ENCODE results near the gene SNAI3. TPM values are rescaled to one million over a fixed set of nuclear protein-coding genes. Genes with fewer than 3 reads are reported as not detected.

SNAI3 gene
- total RNA-seq, 2 experiments from 2014 or later, result 14.4 to 15.0 TPM

DNA sequence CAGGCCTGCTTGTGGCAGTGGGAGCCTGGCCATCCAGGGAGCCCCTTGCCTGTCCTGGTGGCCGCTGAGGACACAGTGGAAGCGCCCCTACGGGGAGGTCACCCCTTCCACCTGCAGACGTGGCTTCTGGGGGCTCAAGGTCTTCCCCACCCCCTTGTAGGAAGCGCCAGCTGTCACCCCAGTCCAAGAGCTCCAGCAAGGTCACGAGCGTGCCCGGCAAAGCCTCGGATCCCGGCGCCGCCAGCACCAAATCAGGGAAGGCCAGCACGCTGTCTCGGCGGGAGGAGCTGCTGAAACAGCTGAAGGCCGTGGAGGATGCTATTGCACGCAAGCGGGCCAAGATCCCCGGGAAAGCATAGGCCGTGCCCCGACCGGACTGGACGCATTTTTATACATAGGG lies 55.4 kb downstream of the SNAI3 start:
- Mint-ChIP-seq H3K36me3 (peaks cover 2% of the 10 kb centered on the region), H3K4me3 (no peak overlapping the region)

GRCh38 chr16:88630433-88630832 lies 55.9 kb downstream of the SNAI3 start:
- Mint-ChIP-seq H3K27ac (no peak overlapping the region), H3K27me3 (no peaks in the 10 kb centered on the region), H3K4me1 (peaks cover 8% of the 10 kb centered on the region), H3K4me3 (no peak overlapping the region), H3K36me3 (peaks cover 3% of the 10 kb centered on the region), H3K9me3 (no peaks in the 10 kb centered on the region)
- no peak for DNase-seq
- POLR2A ChIA-PET, result no interaction called here
- ATAC-seq (ENCODE audit: low read depth), result no peak

More for the DNA sequence above, 55.4 kb downstream of the SNAI3 start:
- no peaks in the 10 kb centered on the region for H3K27me3 Mint-ChIP-seq
- H3K27ac Mint-ChIP-seq, result no peak overlapping the region
- ATAC-seq (ENCODE audit: low read depth) (no peak), DNase-seq (no peak)
- H3K4me1 Mint-ChIP-seq, result peaks cover 9% of the 10 kb centered on the region
- H3K9me3 Mint-ChIP-seq, result no peaks in the 10 kb centered on the region
- POLR2A ChIA-PET, result interaction anchor here (1.3 kb wide), 1 partner anchor 19 kb away, joined by 4 read pairs; no protein-coding TSS in a partner anchor

DNA sequence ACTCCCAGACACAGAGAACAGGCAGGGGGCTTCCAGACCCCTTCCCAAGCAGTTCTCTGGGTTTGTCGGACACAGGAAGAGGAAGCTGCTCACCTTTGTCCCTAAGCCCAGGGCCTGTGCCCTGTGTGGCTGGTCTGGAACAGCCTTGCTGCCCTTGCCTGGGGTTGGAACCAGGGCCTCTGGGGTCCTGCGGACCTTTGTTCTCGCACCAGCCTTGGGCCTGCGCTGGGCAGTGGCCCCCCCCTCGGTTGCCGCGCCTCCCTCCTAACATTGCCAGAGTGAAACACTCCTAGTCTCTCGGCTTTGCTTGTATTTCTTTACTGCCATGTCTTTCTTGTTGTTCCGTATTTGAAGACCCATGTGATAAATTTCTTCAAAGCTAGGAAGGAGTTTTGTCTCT lies 56.5 kb downstream of the SNAI3 start:
- Mint-ChIP-seq H3K27ac (no peak overlapping the region), H3K27me3 (no peaks in the 10 kb centered on the region), H3K4me1 (peaks cover 5% of the 10 kb centered on the region), H3K4me3 (no peak overlapping the region), H3K36me3 (peaks cover 3% of the 10 kb centered on the region), H3K9me3 (no peaks in the 10 kb centered on the region)
- DNase-seq (no peak), ATAC-seq (ENCODE audit: low read depth) (no peak)
- POLR2A ChIA-PET, result interaction anchor here (1.4 kb wide), 1 partner anchor 10 kb away, joined by 4 read pairs; no protein-coding TSS in a partner anchor

GRCh38 chr16:88628512-88628974 lies 57.8 kb downstream of the SNAI3 start:
- peaks cover 3% of the 10 kb centered on the region for H3K36me3 Mint-ChIP-seq
- no peak overlapping the region for H3K4me3 Mint-ChIP-seq
- POLR2A ChIA-PET, result interaction anchor here (1.4 kb wide), 1 partner anchor 9 kb away, joined by 4 read pairs; no protein-coding TSS in a partner anchor
- no peaks in the 10 kb centered on the region for H3K9me3 Mint-ChIP-seq
- ATAC-seq (ENCODE audit: low read depth) (no peak), DNase-seq (no peak)
- H3K27me3 Mint-ChIP-seq, result no peaks in the 10 kb centered on the region
- H3K27ac Mint-ChIP-seq, result no peak overlapping the region
- peaks cover 4% of the 10 kb centered on the region for H3K4me1 Mint-ChIP-seq

Small RNAs within 50 kb of the gene (microRNA-seq; reads per million reads assigned to microRNA genes)
- not detected for gene MIR4722

Other genes starting within 250 kb of the SNAI3 start
- 10 to 100 TPM; 19.0 to 19.2 TPM for gene ZFPM1, start 233.2 kb downstream of the SNAI3 start, total RNA-seq
- 10 to 100 TPM; 83.4 to 88.7 TPM for gene ZC3H18, start 116.1 kb downstream of the SNAI3 start, total RNA-seq
- under 1 TPM in 1 of 2 experiments, not detected in 1; 0.68 TPM for gene IL17C, start 47.9 kb downstream of the SNAI3 start, total RNA-seq
- gene CYBA, start 35.5 kb downstream of the SNAI3 start, total RNA-seq, result 100 to 1,000 TPM; 505 to 513 TPM
- 10 to 100 TPM; 80.7 to 84.2 TPM for gene MVD, start 23.4 kb downstream of the SNAI3 start, total RNA-seq
- 100 to 1,000 TPM; 227 to 229 TPM for gene RNF166, start 19.9 kb upstream of the SNAI3 start, total RNA-seq
- 10 to 100 TPM; 22.8 to 25.7 TPM for gene CTU2, start 20.0 kb upstream of the SNAI3 start, total RNA-seq
- 100 to 1,000 TPM; 206 to 220 TPM for gene PIEZO1, start 98.7 kb upstream of the SNAI3 start, total RNA-seq
- 100 to 1,000 TPM; 135 to 140 TPM for gene CDT1, start 117.3 kb upstream of the SNAI3 start, total RNA-seq
- gene APRT, start 125.4 kb upstream of the SNAI3 start, total RNA-seq, result 100 to 1,000 TPM; 124 to 139 TPM
- gene GALNS, start 170.4 kb upstream of the SNAI3 start, total RNA-seq, result 10 to 100 TPM; 50.9 to 51.8 TPM
- 10 to 100 TPM; 47.4 to 50.9 TPM for gene TRAPPC2L, start 170.6 kb upstream of the SNAI3 start, total RNA-seq
- not detected for gene PABPN1L, start 180.2 kb upstream of the SNAI3 start, total RNA-seq